CD4-positive, alpha-beta T cell treated with Interleukin-15 for 1 hour (primary cell): ENCODE results near the gene FGGY.
"Not testable (repeated sequence)": the region's sequence is repeated elsewhere in the genome, so short reads cannot be mapped to it uniquely, and the experiment has no call there.

Source experiments
- DNase-seq: peaks from one replicate; pipeline ENCODE4 v3.0.0-alpha.2; 2020

Gene FGGY

DNA sequence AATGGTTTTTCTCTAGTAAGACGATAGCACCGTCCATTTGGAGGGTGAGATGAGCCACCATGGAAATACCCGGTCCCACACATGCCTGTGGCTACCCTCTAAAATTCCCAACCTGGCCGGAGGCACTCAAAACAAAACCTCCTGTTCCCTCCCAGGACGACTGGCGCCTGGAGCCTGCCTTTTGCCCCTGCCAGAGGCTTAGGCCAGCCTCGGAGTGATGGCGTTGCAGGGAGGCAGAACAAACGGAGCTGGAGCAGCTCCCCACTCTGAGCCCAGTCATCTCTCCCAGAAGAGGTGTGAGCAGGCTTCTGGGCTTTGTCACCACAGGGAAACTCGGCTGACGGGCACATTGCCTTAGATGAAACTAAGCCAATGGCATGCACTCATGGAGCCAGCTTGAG, 304.1 kb downstream of the FGGY start:
- no peak for DNase-seq

DNA sequence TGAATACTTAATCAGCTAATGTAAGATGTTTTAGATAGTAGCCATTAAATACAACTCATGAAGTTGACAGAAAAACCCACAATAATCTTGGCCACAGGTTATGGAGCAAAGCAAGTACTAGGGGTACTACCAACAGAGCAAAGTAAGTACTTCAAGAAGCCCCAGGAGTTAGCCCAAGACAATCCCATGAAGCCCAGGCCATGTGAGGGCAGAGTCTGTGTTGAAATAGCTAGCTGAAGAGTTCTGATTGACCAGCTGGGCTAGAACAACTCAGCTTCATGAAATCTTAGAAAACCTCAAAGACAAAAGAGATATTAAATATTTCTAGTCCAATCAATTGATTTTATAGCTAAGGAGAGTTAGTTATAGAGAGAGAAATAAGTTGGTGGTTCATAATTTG, 304.9 kb downstream of the FGGY start:
- no peak for DNase-seq

DNA sequence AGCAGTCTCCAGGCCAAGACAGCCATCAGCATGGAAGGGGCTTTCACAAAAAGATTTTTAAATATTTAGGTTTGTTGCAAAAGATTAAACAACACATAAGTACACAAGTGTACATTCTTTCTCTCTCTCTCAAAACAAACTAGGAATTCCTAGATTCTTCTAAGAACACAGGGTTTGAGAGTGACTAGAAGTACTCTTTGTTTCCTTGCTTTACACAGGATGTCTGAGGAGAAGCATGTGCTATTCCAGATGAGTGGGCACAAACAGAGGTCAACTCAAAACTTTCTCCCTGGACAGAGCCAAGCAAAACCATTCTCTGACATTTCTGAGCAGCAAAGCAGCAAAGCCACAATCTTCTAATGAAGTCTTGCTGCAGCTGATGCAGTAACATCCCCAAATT, 307.3 kb downstream of the FGGY start:
- DNase-seq, result no peak

DNA sequence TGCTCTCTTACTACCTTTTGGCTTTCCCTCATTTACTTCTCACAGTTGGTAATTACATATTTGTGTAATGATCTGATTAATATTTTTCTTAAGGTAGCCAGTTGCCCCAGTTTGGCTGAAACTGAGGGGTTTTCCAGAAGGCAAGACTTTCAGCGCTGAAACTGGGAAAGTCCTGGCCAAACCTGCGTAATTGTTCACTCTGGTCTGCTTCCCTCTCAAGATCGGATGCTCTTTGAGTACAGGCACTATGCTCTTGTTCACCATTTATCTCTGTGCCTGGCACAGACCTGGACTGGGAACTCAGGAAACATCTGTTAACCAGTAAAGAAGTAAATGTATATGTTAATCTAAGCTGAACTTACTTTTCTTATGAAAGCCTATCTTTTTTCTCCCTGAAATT, 308.3 kb downstream of the FGGY start:
- DNase-seq, result no peak

DNA sequence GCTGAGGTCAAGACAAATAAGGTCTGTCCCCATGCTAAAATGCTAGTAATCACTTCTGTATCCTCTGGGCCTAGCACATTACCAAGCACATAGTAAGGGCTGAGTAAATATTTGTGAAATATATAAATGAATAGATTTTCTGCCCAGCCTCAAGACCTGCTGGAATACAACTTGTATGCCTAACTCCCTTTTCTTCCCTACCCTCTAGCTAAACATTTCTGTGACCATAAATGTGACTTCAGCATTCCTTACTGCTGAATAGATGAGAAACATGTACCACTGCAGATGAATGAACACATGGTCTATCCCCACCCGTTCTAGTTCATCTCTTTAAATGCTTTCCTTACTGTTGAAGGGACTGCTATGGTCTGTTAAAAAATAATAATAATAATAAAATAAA, 308.9 kb downstream of the FGGY start:
- no peak for DNase-seq

DNA sequence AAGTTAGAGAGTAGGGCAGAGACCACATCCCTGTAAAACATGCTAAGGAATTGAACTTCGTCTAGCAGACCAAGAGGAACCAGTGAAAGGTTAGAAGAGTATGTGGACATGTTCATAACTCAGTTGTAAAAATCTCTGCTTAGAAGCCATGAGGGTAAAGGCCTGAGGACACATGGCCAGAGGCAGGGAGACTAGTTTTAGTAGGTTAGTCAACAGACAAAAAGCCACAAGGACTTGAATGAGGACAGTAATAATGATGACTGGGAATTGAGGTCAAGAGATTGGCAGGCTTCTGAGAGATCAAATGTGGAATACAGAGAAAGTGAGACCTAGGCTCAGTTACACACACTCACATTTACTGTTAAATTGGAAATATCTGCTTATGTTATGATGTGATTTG, 312.4 kb downstream of the FGGY start:
- DNase-seq, result no peak

DNA sequence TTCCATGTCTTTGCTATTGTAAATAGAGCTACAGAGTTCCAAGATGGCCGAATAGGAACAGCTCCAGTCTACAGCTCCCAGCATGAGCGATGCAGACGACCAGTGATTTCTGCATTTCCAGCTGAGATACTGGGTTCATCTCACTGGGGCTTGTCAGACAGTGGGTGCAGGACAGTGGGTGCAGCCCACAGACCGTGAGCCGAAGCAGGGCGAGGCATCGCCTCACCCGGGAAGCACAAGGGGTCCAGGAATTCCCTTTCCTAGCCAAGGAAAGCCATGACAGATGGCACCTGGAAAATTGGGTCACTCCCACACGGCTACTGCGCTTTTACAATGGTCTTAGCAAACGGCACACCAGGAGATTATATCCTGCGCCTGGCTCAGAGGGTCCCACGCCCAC, 313.6 kb downstream of the FGGY start:
- not testable (repeated sequence) for DNase-seq

DNA sequence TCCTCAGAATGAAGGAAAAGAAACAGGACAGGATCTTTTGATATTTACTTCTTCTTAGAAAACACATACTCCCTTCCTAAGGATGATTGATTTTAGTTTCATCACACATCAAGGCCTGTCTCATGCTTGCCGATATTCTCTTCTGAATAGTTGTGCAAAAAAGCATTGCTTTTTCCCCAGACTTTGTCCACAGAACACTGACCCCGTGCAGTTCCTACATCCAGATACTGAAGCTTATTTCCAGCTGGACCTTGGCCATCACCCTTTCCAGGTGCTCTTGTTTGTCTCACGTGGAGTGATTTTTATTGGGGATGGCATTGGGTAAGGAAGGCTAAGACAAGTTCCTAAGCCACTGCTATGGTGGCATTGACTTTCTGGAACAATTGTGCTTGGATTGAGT, 320.5 kb downstream of the FGGY start:
- DNase-seq, result no peak

DNA sequence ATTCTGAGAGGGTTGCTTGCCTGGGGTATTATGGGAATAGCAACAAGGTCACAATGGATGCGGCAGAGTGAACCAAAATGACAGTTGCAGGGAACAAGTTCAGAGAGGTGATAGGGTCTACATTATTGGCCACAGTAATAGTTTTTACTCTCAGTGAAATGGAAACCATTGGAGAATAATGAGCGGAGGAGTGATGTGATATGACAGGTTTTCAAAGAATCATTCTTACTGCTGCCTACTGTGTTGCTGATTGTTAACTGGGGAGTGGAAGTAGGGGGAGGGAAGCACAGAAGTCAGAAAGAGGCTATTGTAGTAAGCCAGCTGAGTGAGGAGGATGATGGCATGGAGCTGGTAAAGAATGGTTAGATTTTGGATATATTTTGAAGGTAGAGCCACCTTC, 322.7 kb downstream of the FGGY start:
- no peak for DNase-seq

DNA sequence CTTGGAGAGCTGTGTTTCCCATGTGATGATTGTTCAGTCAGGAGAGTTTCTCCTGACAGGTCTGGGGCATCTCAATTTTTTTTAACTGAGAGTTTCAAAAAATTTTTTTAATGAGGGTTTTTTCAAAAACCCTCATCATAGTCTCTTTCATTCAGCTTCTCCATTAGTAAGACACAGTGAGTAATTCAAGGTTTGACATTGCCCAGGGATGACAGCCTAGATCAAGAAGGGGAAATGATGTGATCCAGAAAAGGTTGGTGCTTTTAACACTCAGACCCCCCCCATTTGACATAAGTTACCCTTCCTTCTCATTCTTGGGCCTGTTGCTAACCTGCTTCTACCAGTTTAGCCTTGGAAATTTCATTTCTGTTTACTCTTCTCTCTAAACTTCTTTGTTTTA, 328.5 kb downstream of the FGGY start:
- no peak for DNase-seq

DNA sequence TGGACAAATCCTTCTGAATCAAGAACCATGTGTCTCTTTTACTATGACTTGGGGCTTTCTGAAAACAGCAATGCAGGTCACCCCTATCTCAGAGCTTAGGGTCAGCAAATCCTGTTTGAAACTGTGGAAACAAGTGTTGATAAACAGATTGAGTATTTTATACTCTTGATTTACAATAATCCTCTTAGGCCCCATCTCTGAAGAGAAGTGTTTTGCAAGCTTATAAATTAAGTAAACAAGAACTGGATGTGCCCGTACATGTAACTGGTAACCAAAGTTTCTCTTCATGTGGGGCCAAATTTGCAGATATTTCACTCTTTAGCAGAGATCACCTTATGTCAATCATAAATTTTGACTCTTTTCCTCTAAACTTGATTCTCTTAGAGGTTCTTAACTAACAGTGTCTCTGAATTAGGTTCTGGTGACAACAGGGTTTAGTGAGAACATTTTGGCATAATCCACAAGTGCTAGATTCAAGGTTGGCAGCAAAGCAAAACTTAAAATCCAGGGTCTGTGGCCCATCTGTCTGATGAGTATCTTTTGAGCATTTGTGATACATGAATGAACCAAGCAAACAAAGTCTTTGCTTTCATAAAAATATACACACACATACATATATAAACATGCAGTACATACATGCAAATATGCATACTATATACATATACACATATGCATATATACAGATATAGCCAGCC, 334.8 kb downstream of the FGGY start:
- no peak for DNase-seq

DNA sequence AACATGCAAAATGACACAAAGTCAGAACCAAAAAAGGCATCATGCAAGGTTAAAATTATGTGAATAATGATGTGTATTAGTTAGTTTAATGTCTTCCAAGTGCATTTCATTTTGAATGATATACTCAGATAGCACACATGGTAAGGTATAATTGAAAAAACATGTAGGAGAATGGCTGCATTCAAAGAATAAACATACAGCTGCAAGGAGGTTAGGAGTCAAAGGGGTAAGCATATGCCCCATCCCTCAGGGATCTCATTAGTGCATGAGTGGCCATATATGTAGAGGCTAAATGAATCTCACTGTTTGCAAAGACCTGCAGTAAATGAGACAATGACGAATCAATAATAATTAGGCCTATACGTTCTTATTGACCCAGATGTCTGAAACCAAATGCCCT, 338.2 kb downstream of the FGGY start:
- no peak for DNase-seq

DNA sequence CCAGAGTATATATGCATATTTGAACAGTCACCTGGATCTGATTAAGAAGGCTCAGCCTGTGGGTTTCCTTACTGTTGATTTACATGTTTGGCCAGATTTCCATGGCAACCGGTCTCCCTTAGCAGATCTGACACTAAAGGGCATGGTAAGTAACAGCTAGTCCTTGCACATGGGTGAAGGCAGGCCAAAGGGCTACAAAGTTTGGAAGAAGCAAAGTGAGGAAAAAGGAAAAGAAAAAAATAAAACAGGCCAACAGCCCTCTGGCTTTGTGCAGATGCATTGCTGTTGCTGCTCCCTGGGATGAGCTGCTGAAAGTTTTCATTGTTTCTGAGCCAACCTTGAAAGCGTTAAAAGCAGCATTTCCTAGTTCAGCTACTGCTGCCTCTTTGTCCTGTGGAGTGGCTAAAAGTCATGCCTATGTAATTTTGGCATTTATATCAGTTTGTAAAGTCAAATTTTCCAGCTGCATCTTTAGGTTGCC, 341.4 kb downstream of the FGGY start:
- no peak for DNase-seq

DNA sequence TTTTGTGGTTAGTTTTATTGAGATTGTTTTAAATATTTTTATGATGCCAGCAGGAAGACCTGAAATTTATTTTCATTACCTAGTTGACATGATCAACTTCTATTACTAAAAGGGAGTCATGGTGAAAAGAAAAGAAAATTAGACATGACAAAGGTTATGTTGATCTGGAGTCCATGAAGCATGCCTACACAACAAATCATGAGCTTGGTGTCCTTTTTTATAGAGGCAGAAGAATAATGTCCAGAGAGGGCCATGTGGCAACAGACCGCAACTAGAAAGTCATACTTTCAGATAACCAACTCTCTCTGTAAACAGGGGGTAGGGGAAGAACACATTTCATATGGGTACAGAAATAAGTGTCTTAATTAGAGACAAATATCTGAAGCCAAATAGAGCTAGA, 342.4 kb downstream of the FGGY start:
- DNase-seq, result no peak

DNA sequence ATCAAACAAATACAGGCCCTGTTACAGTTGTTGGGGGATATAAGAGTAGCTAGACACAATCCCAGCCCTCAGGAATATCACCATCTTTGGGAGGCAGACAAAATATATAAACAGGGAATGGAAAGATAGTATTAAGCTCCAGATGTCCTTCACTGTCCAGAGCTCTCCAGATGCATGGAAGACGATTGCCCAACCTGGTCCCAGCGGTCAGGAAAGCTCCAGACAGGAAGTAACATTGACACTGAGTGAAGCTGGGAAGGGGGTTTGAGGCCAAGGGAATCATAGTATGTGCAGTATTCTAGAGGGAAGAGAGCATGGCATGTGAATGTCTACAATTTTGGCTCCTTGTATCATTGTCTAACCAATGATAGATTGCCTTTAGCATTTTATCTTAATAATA, 344.0 kb downstream of the FGGY start:
- DNase-seq, result no peak

DNA sequence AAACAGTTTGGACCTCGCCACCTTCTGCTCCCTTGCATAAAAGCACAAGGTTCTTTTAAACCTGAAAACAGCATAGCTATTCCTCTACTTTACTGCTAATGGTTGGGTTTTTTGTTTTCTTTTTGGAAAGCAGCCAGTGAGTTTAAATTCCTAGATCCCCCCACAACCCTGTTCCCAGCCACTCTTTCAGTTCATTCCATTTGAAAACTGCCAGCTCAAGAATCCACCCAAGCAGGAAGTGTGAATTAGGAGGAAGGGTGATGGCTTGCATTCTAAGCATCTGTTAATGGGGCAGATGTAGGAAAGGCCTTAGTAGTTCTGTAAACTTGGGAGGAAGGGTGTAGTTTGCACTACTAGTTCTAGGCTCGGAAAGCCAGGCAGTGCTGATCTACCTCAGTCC, 344.9 kb downstream of the FGGY start:
- DNase-seq, result no peak

DNA sequence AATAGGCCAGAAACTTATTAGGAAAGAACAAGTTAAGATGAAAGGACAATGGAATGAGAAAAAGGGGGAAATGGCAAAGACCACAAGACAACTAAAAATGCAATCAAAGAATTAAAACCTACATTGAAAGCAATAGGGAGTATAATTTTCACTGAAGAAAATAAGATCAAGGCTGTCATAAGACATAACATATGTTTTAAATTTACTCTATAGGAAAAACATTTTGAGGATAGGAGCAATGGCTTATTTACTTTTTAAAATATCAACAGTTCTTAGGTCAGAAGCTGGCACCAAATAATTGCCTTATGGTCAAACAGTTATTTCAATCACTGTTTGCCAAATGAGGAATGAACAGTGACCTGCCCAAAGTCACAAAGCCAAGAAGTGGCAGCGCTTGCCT, 346.6 kb downstream of the FGGY start:
- no peak for DNase-seq

DNA sequence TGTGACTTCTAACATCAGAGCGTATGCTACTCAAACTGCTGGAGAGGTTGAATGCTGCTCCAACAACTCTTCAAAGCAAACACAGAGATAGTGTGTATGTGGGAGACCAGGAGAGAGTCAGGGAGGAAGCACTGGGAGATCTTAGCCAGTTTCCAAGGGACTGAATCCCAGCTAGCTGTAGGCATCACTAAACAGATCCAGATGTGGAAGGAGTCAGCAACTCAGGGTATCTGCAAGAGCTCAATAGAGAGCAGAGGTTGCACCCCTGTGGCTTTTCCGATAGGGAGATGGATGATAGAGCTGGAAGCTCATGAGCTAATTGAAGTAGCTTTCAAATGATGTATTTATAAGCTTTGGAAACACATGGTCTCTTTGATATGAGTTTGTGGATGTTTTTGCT, 349.0 kb downstream of the FGGY start:
- no peak for DNase-seq

DNA sequence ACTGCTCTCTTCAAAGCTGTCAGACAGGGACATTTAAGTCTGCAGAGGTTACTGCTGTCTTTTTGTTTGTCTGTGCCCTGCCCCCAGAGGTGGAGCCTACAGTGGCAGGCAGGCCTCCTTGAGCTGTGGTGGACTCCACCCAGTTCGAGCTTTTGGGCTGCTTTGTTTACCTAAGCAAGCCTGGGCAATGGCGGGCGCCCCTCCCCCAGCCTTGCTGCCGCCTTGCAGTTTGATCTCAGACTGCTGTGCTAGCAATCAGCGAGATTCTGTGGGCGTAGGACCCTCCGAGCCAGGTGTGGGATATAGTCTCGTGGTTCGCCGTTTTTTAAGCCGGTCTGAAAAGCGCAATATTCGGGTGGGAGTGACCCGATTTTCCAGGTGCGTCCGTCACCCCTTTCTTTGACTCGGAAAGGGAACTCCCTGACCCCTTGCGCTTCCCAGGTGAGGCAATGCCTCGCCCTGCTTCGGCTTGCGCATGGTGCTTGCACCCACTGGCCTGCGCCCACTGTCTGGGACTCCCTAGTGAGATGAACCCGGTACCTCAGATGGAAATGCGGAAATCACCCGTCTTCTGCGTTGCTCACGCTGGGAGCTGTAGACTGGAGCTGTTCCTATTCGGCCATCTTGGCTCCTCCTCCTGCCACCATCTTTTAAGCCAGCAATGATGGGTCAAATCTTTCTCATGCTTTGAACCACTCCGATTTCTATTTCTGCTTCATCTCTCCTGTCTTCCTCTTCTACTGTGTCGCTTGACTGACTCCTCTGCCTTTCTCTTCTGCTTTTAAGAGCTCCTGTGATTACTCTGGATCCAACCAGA, 356.5 kb downstream of the FGGY start:
- not testable (repeated sequence) for DNase-seq

DNA sequence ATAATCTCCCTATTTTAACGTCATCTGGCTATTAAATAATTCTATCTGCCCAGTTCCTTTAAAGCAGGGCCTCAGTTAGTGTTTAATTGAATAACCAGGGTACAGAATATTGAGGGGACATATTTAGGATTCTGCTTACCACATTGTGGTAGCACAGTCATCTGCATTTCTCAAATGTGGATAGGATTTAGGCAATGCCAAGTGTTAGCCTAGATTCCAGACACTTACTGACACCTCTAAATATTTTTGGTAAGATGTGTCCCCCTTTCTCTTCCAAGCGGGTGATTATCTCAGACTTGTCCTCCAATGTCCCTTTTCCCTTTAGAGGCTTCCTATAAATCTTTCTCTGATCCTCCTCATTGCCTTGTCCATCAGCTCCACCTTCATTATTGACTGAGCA, 357.1 kb downstream of the FGGY start:
- DNase-seq, result no peak

DNA sequence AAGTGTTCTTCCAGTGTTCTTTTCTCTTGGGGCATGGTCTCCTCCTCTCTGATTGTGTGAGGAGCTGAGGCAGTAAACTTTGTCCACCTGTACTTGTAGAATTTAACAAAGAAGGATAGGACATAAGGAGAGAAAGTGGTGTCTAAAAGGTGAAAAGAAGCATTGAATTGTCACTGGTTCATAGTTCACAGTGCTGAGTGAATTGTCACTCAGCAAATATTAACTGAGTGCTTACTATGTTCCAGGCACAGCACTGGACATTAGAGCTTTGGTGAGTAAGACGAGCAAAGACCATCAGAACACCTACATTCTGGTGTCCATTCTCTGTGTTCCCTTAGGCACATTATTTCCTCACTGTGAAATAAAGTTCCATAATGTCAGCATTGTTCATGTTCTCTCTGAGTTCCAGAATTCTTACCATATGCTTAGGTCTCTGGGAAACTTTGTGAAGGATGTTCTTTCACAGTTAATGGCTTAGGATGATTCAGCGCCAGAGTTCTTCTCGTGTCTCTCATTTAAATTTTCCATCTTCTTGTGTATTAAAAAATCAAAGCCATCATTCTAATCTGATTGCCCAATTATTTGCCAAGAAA, 361.1 kb downstream of the FGGY start:
- DNase-seq, result no peak

DNA sequence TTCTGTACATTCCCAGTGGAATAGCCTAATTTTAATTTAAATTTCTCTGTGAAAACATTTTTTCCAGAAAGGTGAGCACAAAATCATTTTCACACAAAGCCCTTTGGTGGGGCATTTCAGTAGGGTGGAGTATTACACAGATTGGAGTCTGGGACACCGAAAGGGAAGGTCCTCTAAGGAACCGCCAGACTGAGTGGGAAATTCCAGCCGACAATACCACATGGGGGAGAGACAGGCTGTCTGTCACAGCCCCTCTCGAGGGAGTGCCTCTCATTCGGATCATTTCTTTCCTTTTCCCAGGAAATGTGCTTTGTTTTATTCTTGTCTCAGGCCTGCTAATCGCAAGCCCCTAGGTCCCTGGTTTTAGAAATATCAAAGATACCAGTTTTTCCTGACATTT, 367.3 kb downstream of the FGGY start:
- no peak for DNase-seq

DNA sequence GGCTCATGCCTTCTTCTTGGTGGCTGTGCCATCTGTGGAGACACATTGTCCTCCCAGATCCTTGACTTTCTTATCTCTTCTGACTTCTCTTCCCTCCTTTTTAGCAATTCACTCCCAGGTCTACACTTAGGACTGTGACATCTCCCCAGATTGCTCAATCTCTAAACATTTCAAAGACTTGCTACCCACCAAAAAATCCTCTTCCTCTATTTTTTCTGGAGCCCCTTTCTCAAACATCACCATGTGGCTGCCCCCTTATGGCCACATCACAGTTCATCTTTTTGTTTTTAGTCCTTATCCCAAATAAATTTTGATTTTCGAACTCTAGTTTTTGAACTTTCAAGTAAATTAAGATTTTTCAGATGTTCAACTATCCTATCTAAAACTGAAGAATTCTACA, 369.2 kb downstream of the FGGY start:
- no peak for DNase-seq

DNA sequence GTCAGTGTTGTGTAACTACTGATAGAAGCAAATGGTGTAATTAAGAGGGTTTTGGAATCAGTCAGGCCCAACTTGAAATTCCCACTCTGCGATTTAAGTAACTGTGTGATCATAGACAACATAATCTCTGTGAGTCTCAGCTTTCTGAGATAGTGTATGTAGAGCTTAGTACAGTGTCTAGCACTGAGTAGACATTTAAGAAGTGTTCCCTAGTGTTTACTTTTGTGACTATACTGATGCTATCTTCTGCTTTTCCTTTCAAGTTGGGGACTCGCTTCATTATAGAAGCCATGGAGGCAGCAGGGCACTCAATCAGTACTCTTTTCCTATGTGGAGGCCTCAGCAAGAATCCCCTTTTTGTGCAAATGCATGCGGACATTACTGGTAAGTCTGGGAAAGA, 370.1 kb downstream of the FGGY start:
- no peak for DNase-seq
